Measurements from ENCODE around the gene IL20. TPM values are rescaled to one million over a fixed set of nuclear protein-coding genes. Genes with fewer than 3 reads are reported as not detected.
A peak's percentile ranks its signal among the peaks of the same experiment; 100 is the strongest.
"Not testable (repeated sequence)": the region's sequence is repeated elsewhere in the genome, so short reads cannot be mapped to it uniquely, and the experiment has no call there.

IL20 gene
- total RNA-seq, 2 donors from 2014 or later = 0.28 TPM; not detected in 1

DNA sequence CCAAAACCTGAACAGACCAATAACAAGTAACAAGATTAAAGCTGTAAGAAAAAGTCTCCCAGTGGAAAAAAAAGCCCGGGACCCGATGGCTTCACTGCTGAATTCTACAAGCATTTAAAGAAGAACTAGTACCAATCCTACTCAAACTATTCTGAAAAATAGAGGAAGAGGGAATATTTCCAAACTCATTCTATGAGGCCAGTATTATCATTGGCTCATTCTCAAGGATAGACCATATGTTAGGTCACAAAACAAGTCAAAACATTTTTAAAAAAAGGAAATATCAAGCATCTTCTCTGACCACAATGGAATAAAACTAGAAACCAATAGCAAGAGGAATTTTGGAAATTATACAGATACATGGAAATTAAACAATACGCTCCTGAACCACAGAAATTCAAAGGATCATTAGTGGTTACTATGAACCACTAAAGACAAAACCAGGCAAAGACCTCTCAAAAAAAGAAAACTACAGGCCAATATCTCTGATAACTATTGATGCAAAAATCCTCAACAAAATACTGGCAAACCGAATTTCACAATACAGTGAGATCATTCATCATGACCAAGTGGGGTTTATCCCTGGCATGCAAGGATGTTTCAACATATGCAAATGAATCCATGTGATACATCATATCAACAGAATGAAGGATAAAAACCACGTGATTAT, 13.9 kb upstream of the IL20 start:
- no peaks in the 10 kb centered on the region for H3K36me3 Mint-ChIP-seq (ENCODE audit: insufficient read depth in 2 of 2)
- peaks cover 7% of the 10 kb centered on the region for H3K27me3 Mint-ChIP-seq (ENCODE audit: low read depth)
- no peak overlapping the region for H3K27ac Mint-ChIP-seq
- H3K4me3 Mint-ChIP-seq = no peak overlapping the region
- H3K9me3 Mint-ChIP-seq = peaks cover 0 to 4% of the 10 kb centered on the region in 2 donors
- H3K4me1 Mint-ChIP-seq (ENCODE audit: low read depth) = peaks cover 6% of the 10 kb centered on the region
- DNase-seq (no peak), ATAC-seq (replicated peaks in 1 of 2) (no peak)

DNA sequence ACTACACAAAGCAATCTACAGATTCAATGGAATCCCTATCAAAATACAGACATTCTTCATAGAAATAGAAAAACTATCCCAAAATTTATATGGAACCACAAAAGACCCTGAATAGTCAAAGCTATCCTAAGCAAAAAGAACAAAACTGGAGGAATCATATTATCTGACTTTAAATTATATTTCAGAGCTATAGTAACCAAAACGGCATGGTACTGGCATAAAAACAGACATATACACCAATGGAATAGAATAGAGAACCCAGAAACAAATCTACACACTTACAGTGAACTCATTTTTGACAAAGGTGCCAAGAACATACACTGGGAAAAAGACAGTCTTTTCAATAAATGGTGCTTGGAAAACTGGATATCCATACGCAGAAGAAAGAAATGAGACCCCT, 12.8 kb upstream of the IL20 start:
- not testable (repeated sequence) for ATAC-seq (replicated peaks in 1 of 2); H3K4me3 Mint-ChIP-seq; H3K27ac Mint-ChIP-seq; H3K36me3 Mint-ChIP-seq (ENCODE audit: insufficient read depth in 2 of 2); DNase-seq; H3K9me3 Mint-ChIP-seq; H3K27me3 Mint-ChIP-seq (ENCODE audit: low read depth)
- H3K4me1 Mint-ChIP-seq (ENCODE audit: low read depth) = peaks cover 17% of the 10 kb centered on the region

DNA sequence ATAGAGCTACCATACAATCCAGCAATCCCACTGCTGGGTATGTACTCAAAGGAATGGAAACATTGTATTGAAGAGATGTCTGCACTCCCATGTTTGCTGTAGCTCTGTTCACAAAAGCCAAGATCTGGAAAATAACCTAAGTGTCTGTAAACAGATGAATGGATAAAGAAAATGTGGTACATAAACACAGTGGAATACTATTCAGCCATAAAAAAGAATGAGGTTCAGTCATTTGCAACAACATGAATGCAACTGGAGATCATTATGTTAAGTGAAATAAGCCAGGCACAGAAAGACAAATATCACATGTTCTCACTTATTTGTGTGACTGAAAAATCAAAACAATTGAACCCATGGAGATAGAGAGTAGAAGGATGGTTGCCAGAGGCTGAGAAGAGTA, 11.7 kb upstream of the IL20 start:
- not testable (repeated sequence) for DNase-seq; ATAC-seq (replicated peaks in 1 of 2); H3K27me3 Mint-ChIP-seq (ENCODE audit: low read depth); H3K36me3 Mint-ChIP-seq (ENCODE audit: insufficient read depth in 2 of 2); H3K27ac Mint-ChIP-seq; H3K4me3 Mint-ChIP-seq; H3K9me3 Mint-ChIP-seq
- peaks cover 17% of the 10 kb centered on the region for H3K4me1 Mint-ChIP-seq (ENCODE audit: low read depth)

DNA sequence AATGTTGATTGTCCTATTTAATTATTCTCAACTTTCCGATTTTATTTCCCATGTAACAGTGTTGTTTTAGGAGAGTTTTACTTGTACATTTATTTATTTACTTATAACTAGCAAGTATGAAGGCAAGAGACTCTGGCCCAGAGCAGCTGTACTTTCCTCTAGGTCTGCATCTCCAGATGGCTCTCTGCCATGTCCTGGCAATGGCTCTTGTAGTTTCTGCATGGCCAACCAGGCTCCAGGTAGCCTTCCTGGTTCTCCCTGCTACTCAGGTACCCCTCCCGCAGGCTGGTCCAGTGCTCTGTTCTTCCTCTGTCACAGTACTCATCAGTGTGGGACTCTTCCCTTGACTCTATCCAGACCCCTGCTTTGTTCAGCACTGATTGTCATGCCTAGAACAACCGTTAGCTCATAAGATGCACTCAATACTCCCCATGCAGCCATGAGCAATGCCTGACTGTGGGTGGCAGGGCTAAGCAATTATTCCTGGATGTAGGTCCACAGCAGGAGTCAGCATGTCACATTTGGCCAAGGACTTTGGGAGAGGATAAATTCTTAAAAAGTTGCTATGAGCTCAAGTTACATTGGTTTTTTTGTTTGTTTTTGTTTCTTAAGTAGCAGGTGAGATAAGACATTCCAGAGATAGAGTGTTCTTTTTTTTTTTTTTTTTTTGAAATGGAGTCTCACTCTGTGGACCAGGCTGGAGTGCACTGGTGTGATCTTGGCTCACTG, 10.9 kb upstream of the IL20 start:
- H3K4me1 Mint-ChIP-seq (ENCODE audit: low read depth) = peaks cover 17% of the 10 kb centered on the region
- H3K9me3 Mint-ChIP-seq = peaks cover 0 to 4% of the 10 kb centered on the region in 2 donors
- H3K27ac Mint-ChIP-seq = no peak overlapping the region

DNA sequence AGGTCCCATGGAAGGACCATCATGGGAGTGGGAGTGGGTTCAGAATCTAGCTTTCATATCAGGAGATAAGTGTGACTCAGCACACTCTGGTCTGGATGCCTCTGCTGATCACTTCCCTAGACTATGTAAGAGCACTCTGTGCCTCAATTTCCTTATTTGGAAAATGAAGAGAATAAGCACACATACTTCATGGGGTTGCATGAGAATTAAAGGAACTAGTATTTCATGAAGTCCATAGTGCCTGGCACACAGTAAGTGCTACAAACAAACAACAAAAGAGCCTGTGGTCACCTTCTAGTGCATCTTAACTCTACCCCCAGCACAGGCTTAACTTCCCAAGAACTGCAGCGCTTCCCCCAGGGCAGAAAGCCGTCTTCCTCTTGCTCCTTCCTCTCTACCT, 9.6 kb upstream of the IL20 start:
- H3K9me3 Mint-ChIP-seq = peaks cover 0 to 4% of the 10 kb centered on the region in 2 donors
- peaks cover 17% of the 10 kb centered on the region for H3K4me1 Mint-ChIP-seq (ENCODE audit: low read depth)
- ATAC-seq (replicated peaks in 1 of 2) (no peak), DNase-seq (no peak)
- peaks cover under 1% of the 10 kb centered on the region for H3K27me3 Mint-ChIP-seq (ENCODE audit: low read depth)
- no peak overlapping the region for H3K4me3 Mint-ChIP-seq
- H3K36me3 Mint-ChIP-seq (ENCODE audit: insufficient read depth in 2 of 2) = no peaks in the 10 kb centered on the region
- no peak overlapping the region for H3K27ac Mint-ChIP-seq

More for the DNA sequence above, 10.9 kb upstream of the IL20 start:
- no peak for ATAC-seq (replicated peaks in 1 of 2)
- Mint-ChIP-seq H3K27me3 (ENCODE audit: low read depth) (peaks cover 7% of the 10 kb centered on the region), H3K4me3 (no peak overlapping the region), H3K36me3 (ENCODE audit: insufficient read depth in 2 of 2) (no peaks in the 10 kb centered on the region)
- no peak for DNase-seq

DNA sequence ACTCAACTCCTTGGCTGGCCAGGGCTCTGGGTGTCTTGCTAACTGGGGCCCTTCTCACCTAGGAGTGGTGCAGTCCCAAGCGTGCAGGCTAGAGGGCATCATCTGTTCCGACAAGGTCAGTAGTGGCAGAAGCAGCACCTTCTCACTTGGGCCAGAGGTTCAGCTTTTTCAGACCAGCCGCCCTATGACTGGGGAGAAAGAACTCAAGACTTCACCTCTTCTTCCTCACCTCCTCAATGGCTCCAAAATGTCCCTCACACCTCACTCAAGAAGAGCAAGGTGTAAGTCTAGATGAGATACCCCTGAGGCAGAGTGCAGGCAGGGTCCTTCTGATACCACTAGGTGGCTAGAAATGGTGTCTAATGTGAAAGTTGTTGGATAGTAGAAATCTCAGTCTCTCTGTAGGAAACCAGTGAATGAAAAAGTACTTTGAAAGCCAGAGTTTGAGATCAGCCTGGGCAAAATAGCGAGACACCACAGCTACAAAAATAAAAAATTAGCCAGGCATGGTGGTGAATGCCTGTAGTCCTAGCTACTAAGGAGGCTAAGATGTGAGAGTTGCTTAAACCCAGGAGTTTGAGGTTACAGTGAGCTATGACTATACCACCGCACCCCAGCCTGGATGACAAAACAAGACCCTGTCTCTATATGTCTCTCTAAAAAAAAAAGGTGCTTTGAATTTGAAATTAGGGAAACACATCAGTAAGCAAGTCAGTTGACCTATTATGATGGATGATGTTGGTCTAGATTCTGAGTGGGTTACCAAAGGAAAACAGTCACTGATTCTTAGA, 8.6 kb upstream of the IL20 start:
- Mint-ChIP-seq H3K4me3 (no peak overlapping the region), H3K27me3 (ENCODE audit: low read depth) (peaks cover 8% of the 10 kb centered on the region), H3K9me3 (peaks cover 0 to 4% of the 10 kb centered on the region in 2 donors), H3K27ac (no peak overlapping the region), H3K4me1 (ENCODE audit: low read depth) (peaks cover 17% of the 10 kb centered on the region), H3K36me3 (ENCODE audit: insufficient read depth in 2 of 2) (no peaks in the 10 kb centered on the region)
- DNase-seq = peak; percentile 28 to 36
- ATAC-seq (replicated peaks in 1 of 2) = peak; percentile 96 to 97

DNA sequence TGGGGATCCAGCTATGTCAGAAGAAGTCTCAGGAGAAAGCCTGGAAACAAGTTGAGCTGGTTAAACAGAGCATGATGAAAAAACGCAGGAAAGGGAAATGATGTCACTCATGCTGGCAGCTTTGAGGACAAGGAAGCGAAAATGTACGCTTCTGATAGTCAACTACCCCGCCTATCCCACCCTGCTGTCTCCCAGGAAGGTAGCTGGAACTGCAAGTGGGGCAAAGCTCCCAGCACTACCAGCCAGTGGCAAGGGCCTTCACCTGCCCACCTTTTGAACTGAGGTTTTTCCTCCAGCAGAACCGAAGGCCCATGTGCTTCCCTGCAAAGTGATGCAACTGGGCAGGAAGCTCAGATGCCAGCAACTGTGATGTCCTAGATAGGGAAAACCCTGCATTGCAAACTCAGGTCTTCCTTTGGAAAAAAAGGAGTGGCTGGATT, 6.3 kb upstream of the IL20 start:
- no peak for DNase-seq
- Mint-ChIP-seq H3K36me3 (ENCODE audit: insufficient read depth in 2 of 2) (no peaks in the 10 kb centered on the region), H3K4me1 (ENCODE audit: low read depth) (peaks cover 17% of the 10 kb centered on the region), H3K9me3 (peaks cover 0 to 1% of the 10 kb centered on the region in 2 donors), H3K27ac (peak overlapping the region; percentile 19), H3K27me3 (ENCODE audit: low read depth) (peaks cover 8% of the 10 kb centered on the region), H3K4me3 (no peak overlapping the region)
- no peak for ATAC-seq (replicated peaks in 1 of 2)

DNA sequence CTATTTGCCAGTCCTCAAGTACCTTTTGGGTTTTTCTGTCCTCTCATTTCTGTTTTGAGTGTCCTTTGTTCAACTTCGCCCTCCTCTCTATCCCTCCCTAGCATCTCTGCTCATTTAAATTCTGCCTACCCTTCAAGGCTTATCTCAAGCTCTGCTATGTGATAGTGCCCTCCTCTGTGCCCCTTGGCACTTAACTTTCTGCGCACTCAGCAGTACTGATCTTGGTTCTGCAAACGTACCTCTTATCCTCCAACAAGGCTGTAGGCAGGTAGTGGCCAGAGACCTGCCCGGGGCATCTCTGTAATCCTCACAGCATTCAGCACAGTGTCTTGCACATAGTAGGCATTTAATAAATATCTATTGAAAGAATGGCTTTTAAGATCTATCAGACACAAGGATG, 5.3 kb upstream of the IL20 start:
- H3K9me3 Mint-ChIP-seq = no peaks in the 10 kb centered on the region
- H3K36me3 Mint-ChIP-seq (ENCODE audit: insufficient read depth in 2 of 2) = no peaks in the 10 kb centered on the region
- no peak overlapping the region for H3K27ac Mint-ChIP-seq
- H3K4me3 Mint-ChIP-seq = no peak overlapping the region
- ATAC-seq (replicated peaks in 1 of 2) (no peak), DNase-seq (no peak)
- peaks cover 8% of the 10 kb centered on the region for H3K27me3 Mint-ChIP-seq (ENCODE audit: low read depth)
- peaks cover 23% of the 10 kb centered on the region for H3K4me1 Mint-ChIP-seq (ENCODE audit: low read depth)

DNA sequence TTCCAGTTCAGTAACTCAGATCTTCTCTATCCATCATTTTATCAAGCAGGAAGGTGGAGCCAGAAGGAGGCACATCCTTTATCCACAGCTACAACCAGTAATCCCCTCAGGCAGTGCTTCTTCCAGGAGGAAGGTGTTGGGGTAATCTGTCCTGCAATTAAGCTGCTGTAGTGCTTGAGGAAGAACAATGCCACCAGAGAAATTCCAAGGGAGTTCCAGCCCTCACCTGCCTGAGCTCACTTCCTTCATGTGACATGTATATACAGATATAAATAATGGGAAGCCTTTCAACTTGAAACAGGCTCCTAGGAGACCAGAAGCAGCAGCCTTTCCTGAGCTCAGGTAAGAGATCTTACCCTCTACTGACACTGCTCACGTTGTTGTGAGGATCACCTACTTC, 2.2 kb upstream of the IL20 start:
- H3K9me3 Mint-ChIP-seq = no peaks in the 10 kb centered on the region
- ATAC-seq (replicated peaks in 1 of 2) (no peak), DNase-seq (no peak)
- H3K27me3 Mint-ChIP-seq (ENCODE audit: low read depth) = peaks cover 17% of the 10 kb centered on the region
- H3K4me3 Mint-ChIP-seq = no peak overlapping the region
- H3K36me3 Mint-ChIP-seq (ENCODE audit: insufficient read depth in 2 of 2) = no peaks in the 10 kb centered on the region
- peaks cover 32% of the 10 kb centered on the region for H3K4me1 Mint-ChIP-seq (ENCODE audit: low read depth)
- no peak overlapping the region for H3K27ac Mint-ChIP-seq

DNA sequence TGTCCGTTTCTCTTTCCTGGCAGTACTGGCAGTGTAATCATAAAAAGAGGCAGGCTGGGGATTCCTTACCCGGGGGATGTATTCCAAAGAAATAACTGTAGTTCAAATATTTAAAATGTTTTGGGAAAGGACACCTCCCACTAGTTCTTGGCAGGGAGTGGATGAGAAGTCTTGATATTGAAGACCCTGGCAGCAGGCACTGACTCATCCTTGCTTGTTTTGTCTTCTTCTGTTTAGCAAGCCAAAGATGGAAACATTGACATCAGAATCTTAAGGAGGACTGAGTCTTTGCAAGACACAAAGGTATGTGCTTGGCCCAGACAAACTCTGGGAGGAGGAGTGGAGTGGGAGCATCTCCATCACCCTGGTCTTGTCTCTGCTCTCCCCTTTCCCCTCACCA, 639 bp downstream of the IL20 start:
- peak in 1 of 2 donors; percentile 20 for ATAC-seq (replicated peaks in 1 of 2)
- Mint-ChIP-seq H3K36me3 (ENCODE audit: insufficient read depth in 2 of 2) (no peaks in the 10 kb centered on the region), H3K4me3 (no peak overlapping the region), H3K27me3 (ENCODE audit: low read depth) (peaks cover 15% of the 10 kb centered on the region), H3K4me1 (ENCODE audit: low read depth) (peaks cover 32% of the 10 kb centered on the region), H3K9me3 (no peaks in the 10 kb centered on the region), H3K27ac (no peak overlapping the region)
- no peak for DNase-seq

DNA sequence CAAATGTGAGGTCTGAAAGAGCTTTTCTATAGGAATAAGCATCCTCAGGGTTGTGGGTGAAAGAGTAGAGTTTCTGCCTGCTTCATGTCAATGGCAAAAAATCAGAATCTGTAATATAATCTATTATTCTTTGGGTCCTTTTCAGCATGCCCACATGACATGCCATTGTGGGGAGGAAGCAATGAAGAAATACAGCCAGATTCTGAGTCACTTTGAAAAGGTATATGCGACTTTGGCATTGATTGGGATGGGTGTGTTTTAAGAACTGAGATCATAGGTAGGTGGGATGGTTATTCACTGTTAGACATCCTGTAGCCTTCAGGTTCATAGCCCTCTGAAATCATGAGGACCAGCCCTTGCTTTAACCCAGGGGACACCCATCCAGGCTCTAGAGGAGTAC, 1.8 kb downstream of the IL20 start:
- H3K4me3 Mint-ChIP-seq = no peak overlapping the region
- peaks cover 0 to 1% of the 10 kb centered on the region in 2 donors for H3K9me3 Mint-ChIP-seq
- DNase-seq = no peak
- H3K36me3 Mint-ChIP-seq (ENCODE audit: insufficient read depth in 2 of 2) = no peaks in the 10 kb centered on the region
- peak in 1 of 2 donors; percentile 32 for ATAC-seq (replicated peaks in 1 of 2)
- H3K27ac Mint-ChIP-seq = no peak overlapping the region
- H3K4me1 Mint-ChIP-seq (ENCODE audit: low read depth) = peaks cover 32% of the 10 kb centered on the region
- H3K27me3 Mint-ChIP-seq (ENCODE audit: low read depth) = peaks cover 9% of the 10 kb centered on the region

DNA sequence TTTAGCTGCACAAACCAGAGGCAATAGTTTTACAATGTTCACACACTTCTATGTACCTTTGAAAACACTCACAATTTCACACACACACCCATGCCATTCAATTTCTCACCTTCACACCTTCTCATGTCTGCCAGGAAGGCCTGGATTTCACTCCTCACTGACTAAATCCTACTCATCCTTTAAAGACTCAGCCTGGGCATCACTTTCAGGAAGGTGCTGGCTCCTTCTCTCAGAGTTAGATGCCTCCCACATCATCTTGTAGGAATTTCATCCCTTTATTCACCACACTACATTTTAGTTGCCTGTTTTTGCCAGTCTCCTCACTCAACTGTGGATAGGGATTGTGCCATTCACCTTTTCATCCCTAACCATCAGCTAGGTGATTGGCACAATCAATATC, 2.3 kb downstream of the IL20 start:
- H3K36me3 Mint-ChIP-seq (ENCODE audit: insufficient read depth in 2 of 2) = no peaks in the 10 kb centered on the region
- peaks cover 32% of the 10 kb centered on the region for H3K4me1 Mint-ChIP-seq (ENCODE audit: low read depth)
- peaks cover 0 to 2% of the 10 kb centered on the region in 2 donors for H3K9me3 Mint-ChIP-seq
- H3K4me3 Mint-ChIP-seq = no peak overlapping the region
- DNase-seq (no peak), ATAC-seq (replicated peaks in 1 of 2) (no peak)
- peaks cover 9% of the 10 kb centered on the region for H3K27me3 Mint-ChIP-seq (ENCODE audit: low read depth)
- H3K27ac Mint-ChIP-seq = no peak overlapping the region

DNA sequence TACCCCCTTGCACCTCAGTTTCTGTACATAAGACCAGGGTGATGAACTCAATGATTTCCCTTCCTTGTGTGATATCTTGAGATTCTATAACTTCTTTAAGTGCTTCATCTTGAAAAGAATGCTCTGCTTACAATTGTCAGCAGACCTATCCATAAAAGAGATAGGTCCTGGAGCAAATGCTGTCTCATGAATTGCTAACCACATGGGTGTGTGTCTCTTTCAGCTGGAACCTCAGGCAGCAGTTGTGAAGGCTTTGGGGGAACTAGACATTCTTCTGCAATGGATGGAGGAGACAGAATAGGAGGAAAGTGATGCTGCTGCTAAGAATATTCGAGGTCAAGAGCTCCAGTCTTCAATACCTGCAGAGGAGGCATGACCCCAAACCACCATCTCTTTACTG, 2.8 kb downstream of the IL20 start:
- peaks cover 9% of the 10 kb centered on the region for H3K27me3 Mint-ChIP-seq (ENCODE audit: low read depth)
- peaks cover 0 to 3% of the 10 kb centered on the region in 2 donors for H3K9me3 Mint-ChIP-seq
- no peak for DNase-seq
- no peak for ATAC-seq (replicated peaks in 1 of 2)
- H3K4me1 Mint-ChIP-seq (ENCODE audit: low read depth) = peaks cover 32% of the 10 kb centered on the region
- no peak overlapping the region for H3K27ac Mint-ChIP-seq
- H3K36me3 Mint-ChIP-seq (ENCODE audit: insufficient read depth in 2 of 2) = peaks cover 2% of the 10 kb centered on the region in 2 donors
- H3K4me3 Mint-ChIP-seq = no peak overlapping the region

All from activated T-cell treated with anti-CD3 and anti-CD28 coated beads, Interleukin-2, amount 50 U/mL, for 72 hours (primary cell).